ENCODE results near the gene IDUA. TPM values are rescaled to one million over a fixed set of nuclear protein-coding genes. Genes with fewer than 3 reads are reported as not detected.

IDUA gene
- total RNA-seq, 1 donor from 2014 or later: 9.0 TPM

DNA sequence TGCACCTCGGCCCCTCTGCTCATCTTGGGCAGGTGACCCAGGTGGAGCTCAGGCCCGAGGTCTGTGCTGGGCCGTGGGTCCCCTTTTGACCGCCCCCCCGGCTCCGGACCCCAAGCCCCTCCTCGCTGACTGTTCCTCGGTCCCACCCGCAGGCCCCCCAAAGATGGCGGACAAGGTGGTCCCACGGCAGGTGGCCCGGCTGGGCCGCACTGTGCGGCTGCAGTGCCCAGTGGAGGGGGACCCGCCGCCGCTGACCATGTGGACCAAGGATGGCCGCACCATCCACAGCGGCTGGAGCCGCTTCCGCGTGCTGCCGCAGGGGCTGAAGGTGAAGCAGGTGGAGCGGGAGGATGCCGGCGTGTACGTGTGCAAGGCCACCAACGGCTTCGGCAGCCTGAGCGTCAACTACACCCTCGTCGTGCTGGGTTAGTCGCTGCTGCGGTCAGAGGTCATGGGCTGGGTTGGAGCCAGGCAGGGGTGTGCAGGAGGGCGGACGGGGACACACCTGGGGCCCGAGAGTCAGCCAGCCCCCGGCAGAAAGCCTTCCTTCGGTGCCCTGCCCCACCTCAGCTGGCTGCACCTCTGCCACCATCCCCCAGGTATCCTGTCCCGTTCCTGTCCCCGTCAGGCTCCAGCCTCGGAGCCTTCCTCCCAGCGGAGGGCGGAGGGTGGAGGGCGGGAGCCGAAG is 35.4 kb downstream of the IDUA start:
- H3K4me3 ChIP-seq: no peak overlapping the region
- no peak overlapping the region for H3K27ac ChIP-seq (replicated peaks)
- TF ChIP-seq, protein P1, sequence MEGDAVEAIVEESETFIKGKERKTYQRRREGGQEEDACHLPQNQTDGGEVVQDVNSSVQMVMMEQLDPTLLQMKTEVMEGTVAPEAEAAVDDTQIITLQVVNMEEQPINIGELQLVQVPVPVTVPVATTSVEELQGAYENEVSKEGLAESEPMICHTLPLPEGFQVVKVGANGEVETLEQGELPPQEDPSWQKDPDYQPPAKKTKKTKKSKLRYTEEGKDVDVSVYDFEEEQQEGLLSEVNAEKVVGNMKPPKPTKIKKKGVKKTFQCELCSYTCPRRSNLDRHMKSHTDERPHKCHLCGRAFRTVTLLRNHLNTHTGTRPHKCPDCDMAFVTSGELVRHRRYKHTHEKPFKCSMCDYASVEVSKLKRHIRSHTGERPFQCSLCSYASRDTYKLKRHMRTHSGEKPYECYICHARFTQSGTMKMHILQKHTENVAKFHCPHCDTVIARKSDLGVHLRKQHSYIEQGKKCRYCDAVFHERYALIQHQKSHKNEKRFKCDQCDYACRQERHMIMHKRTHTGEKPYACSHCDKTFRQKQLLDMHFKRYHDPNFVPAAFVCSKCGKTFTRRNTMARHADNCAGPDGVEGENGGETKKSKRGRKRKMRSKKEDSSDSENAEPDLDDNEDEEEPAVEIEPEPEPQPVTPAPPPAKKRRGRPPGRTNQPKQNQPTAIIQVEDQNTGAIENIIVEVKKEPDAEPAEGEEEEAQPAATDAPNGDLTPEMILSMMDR (IDR thresholded peaks at IDR 0.05; ENCODE audit: borderline replicate concordance): no peak
- H3K27me3 ChIP-seq (ENCODE audit: low read depth): no peaks in the 10 kb centered on the region
- intact Hi-C loops (cut with micrococcal nuclease): no loop called here
- H3K9me3 ChIP-seq (replicated peaks): no peaks in the 10 kb centered on the region
- peaks cover 10% of the 10 kb centered on the region for H3K36me3 ChIP-seq
- H3K4me1 ChIP-seq: peaks cover 3% of the 10 kb centered on the region
- no peak for DNase-seq

DNA sequence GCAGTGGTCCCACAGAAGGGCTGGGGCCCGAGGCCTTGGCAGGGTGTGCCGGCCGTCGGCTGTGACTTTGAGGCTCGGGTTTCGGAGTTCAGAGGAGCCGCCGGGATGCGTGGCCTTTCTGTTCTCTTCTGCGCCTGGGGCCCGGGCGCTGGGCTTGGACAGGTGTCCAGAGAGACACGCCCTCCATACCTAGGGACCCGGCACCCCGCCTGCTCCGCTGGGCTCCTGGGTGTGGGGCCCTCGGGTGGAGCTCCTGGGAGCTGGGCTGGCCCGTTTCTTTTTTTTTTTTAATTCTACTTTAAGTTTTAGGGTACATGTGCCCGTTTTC is 35.9 kb downstream of the IDUA start:
- TF ChIP-seq, protein P1 (IDR thresholded peaks at IDR 0.05; ENCODE audit: borderline replicate concordance): no peak
- intact Hi-C loops (cut with micrococcal nuclease): no loop called here
- H3K27ac ChIP-seq (replicated peaks): no peak overlapping the region
- H3K4me1 ChIP-seq: peaks cover 3% of the 10 kb centered on the region
- no peaks in the 10 kb centered on the region for H3K27me3 ChIP-seq (ENCODE audit: low read depth)
- no peaks in the 10 kb centered on the region for H3K9me3 ChIP-seq (replicated peaks)
- peaks cover 10% of the 10 kb centered on the region for H3K36me3 ChIP-seq
- no peak overlapping the region for H3K4me3 ChIP-seq
- no peak for DNase-seq

DNA sequence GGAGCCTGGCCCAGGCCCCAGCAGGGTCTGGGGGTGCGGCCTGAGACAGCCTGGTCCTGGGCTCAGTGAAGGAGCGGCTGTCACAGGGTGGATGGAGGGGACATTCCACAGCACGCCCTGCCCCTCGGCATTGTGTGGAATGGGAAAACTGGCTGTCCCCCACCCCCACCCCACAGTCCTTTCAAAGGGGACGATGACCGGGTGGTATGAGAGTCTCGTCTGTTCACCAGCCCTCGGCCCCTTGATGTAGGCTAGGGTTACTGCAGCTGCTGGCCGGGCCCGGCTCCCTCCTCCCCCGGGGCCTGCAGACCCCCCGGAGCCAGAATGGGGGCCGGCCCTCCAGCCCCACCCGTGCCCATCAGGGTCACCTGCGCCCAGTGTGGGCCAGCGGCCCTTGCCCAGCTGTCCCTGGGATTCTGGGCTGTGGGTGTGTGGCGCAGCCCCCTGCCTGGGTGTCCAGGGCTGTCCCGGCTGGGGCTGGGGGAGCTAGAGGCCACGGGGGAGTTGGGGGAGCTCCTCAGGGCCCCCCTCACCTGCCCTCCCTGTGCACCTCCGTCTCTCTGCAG is 36.3 kb downstream of the IDUA start:
- H3K4me1 ChIP-seq: peaks cover 3% of the 10 kb centered on the region
- H3K36me3 ChIP-seq: peaks cover 10% of the 10 kb centered on the region
- H3K9me3 ChIP-seq (replicated peaks): no peaks in the 10 kb centered on the region
- H3K27ac ChIP-seq (replicated peaks): no peak overlapping the region
- H3K27me3 ChIP-seq (ENCODE audit: low read depth): no peaks in the 10 kb centered on the region
- DNase-seq: no peak
- TF ChIP-seq, protein P1 (IDR thresholded peaks at IDR 0.05; ENCODE audit: borderline replicate concordance): no peak
- intact Hi-C loops (cut with micrococcal nuclease): no loop called here
- no peak overlapping the region for H3K4me3 ChIP-seq

DNA sequence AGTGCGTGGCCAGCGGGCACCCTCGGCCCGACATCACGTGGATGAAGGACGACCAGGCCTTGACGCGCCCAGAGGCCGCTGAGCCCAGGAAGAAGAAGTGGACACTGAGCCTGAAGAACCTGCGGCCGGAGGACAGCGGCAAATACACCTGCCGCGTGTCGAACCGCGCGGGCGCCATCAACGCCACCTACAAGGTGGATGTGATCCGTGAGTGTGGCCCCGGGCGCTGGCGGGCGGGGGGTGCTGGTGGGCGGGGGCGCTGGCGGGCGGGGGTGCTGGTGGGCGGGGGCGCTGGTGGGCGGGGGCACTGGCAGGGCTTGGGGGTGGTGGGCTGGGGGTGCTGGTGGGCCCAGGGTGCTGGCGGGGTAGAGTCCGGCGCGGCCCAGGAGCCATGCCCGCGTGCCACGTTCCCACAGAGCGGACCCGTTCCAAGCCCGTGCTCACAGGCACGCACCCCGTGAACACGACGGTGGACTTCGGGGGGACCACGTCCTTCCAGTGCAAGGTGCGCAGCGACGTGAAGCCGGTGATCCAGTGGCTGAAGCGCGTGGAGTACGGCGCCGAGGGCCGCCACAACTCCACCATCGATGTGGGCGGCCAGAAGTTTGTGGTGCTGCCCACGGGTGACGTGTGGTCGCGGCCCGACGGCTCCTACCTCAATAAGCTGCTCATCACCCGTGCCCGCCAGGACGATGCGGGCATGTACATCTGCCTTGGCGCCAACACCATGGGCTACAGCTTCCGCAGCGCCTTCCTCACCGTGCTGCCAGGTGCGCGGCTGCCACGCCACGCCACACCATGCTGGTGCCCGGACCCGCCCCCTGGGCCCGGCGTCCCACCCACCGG is 37.3 kb downstream of the IDUA start:
- Histone ChIP-seq H3K36me3 (peaks cover 10% of the 10 kb centered on the region), H3K27me3 (ENCODE audit: low read depth) (peaks cover 4% of the 10 kb centered on the region), H3K27ac (replicated peaks) (no peak overlapping the region), H3K4me1 (peaks cover 5% of the 10 kb centered on the region), H3K9me3 (replicated peaks) (no peaks in the 10 kb centered on the region), H3K4me3 (no peak overlapping the region)
- TF ChIP-seq, protein P1 (IDR thresholded peaks at IDR 0.05; ENCODE audit: borderline replicate concordance): no peak
- no peak for DNase-seq
- intact Hi-C loops (cut with micrococcal nuclease): no loop called here

DNA sequence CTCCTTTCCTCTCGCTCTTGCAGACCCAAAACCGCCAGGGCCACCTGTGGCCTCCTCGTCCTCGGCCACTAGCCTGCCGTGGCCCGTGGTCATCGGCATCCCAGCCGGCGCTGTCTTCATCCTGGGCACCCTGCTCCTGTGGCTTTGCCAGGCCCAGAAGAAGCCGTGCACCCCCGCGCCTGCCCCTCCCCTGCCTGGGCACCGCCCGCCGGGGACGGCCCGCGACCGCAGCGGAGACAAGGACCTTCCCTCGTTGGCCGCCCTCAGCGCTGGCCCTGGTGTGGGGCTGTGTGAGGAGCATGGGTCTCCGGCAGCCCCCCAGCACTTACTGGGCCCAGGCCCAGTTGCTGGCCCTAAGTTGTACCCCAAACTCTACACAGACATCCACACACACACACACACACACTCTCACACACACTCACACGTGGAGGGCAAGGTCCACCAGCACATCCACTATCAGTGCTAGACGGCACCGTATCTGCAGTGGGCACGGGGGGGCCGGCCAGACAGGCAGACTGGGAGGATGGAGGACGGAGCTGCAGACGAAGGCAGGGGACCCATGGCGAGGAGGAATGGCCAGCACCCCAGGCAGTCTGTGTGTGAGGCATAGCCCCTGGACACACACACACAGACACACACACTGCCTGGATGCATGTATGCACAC is 38.2 kb downstream of the IDUA start:
- intact Hi-C loops (cut with micrococcal nuclease): no loop called here
- Histone ChIP-seq H3K27me3 (ENCODE audit: low read depth) (peaks cover 13% of the 10 kb centered on the region), H3K4me1 (peaks cover 11% of the 10 kb centered on the region), H3K4me3 (no peak overlapping the region), H3K36me3 (peaks cover 10% of the 10 kb centered on the region), H3K27ac (replicated peaks) (no peak overlapping the region), H3K9me3 (replicated peaks) (no peaks in the 10 kb centered on the region)
- no peak for DNase-seq
- TF ChIP-seq, protein P1 (IDR thresholded peaks at IDR 0.05; ENCODE audit: borderline replicate concordance): no peak
